ENCODE measurements around the gene GABRD. TPM values are rescaled to one million over a fixed set of nuclear protein-coding genes. Genes with fewer than 3 reads are reported as not detected.

The GABRD gene
- total and polyA plus RNA-seq, 12 donors, result 0.30 to 1.1 (median 0.49) TPM; not detected in 2

DNA sequence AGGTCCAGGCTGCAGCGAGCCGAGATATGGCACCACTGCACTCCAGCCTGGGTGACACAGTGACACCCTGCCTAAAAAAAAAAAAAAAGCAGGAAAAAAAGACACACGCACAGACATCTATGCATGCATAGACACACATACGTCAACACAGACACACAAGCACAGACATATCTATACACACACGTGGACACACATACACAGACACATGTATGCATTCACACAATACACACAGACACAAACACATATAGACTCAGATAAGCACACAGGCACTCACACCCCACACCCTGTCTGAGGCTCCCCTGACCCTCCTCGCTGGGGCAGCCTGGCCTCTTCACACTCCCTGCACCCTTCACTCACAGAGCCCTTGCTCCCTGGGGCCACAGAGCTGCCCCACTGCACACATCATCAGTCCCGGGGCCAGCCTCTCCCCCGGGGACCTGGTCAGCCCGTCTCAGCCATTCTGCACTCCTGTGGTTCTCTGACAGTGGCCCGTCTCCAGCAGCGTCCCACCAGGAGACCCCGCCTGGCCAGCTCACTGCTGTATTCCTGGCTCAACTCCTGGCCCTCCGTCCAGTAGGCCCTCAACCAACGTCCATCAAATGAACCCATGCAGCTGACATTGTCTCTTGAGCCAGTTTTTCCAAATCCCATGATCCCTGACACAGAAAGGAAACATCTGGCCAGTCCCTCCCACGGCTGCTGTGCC, 26.5 kb downstream of the GABRD start:
- DNase-seq, result no peak
- Histone ChIP-seq H3K36me3 (no peaks in the 10 kb centered on the region), H3K4me1 (peaks cover 13 to 30% (median 22%) of the 10 kb centered on the region in 9 donors), H3K27me3 (peaks cover 0 to 57% (median 49%) of the 10 kb centered on the region in 7 donors), H3K27ac (no peak overlapping the region), H3K4me3 (no peak overlapping the region), H3K9me3 (no peaks in the 10 kb centered on the region)
- intact Hi-C loops (cut with DNase I), result loop anchor here (1.0 to 10.0 kb wide), 7 partner anchors 25 to 103 kb away; no protein-coding TSS in a partner anchor
- ATAC-seq, result no peak
- no peak for TF ChIP-seq CTCF (IDR thresholded peaks at IDR 0.05)
- 47 to 53% methylated on average over 15 of the region's 15 CpGs for WGBS, 2 donors

- H3K36me3 ChIP-seq, result no peaks in the 10 kb centered on the region
- H3K4me3 ChIP-seq, result no peak overlapping the region
- H3K27ac ChIP-seq, result no peak overlapping the region
- peaks cover 0 to 64% (median 57%) of the 10 kb centered on the region in 7 donors for H3K27me3 ChIP-seq
- H3K9me3 ChIP-seq, result no peaks in the 10 kb centered on the region
- peak in 7 of 8 donors; percentile 23 to 67 (median 42) for ATAC-seq
- 28 to 37% methylated on average over 20 of the region's 20 CpGs for WGBS, 2 donors
- intact Hi-C loops (cut with DNase I), result loop anchor here in 9 of 10 donors (1.0 to 10.0 kb wide), 6 partner anchors 24 to 104 kb away; no protein-coding TSS in a partner anchor
- DNase-seq, result peak; percentile 51 to 66
- TF ChIP-seq CTCF (IDR thresholded peaks at IDR 0.05), result peak; percentile 45 to 81 (median 74)
- H3K4me1 ChIP-seq, result peaks cover 14 to 34% (median 23%) of the 10 kb centered on the region in 9 donors
Observed at GRCh38 chr1:2046174-2046917, 27.2 kb downstream of the GABRD start.

DNA sequence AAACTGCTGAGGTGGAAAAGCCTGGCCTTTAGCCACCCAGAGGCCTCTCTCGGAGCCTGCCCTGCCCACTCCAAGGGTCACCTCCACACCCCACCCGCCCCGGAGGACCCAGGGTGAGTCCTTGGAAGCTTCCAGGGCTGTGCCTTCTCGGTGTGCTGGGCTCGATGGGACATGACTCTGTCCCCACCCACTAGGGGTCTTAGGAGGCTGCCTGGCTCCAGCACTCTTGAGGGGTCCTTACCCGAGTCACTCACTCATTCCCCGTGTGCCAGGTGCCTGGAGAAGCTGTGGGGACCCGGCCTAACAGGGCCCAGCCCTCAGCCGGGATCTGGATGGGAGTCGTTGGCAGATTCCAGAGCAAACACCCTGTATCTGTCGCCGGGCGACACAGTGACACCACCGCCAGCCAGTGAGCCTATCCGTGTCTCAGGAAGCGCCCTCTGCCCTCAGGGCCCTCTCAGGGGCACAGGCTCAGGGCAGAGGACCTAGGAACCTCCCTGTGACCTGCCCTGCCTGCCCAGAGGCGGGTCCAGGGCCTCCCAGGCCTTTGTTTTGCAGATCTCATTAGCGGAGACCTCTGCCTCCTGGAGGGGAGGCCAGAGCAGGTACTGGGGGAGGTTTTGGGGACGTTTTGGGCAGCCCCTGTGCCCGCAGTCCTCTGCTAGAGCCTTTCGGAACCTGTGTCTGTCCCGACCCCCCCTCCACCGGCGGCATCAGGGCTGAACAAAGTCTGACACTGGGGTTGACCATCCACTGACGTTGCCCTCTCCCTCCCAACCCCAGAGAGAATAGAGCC, 28.0 kb downstream of the GABRD start:
- ATAC-seq (no peak), DNase-seq (no peak)
- TF ChIP-seq CTCF (IDR thresholded peaks at IDR 0.05), result no peak
- Histone ChIP-seq H3K27me3 (peaks cover 0 to 72% (median 61%) of the 10 kb centered on the region in 7 donors), H3K4me3 (no peak overlapping the region), H3K36me3 (no peaks in the 10 kb centered on the region), H3K27ac (no peak overlapping the region), H3K4me1 (peaks cover 14 to 34% (median 23%) of the 10 kb centered on the region in 9 donors), H3K9me3 (no peaks in the 10 kb centered on the region)
- 62 to 68% methylated on average over 25 of the region's 25 CpGs for WGBS, 2 donors
- intact Hi-C loops (cut with DNase I), result loop anchor here in 9 of 10 donors (1.0 to 10.0 kb wide), 6 partner anchors 23 to 105 kb away; no protein-coding TSS in a partner anchor
